ENCODE results near the gene CYP19A1.
"Not testable (repeated sequence)": the region's sequence is repeated elsewhere in the genome, so short reads cannot be mapped to it uniquely, and the experiment has no call there.

The CYP19A1 gene

DNA sequence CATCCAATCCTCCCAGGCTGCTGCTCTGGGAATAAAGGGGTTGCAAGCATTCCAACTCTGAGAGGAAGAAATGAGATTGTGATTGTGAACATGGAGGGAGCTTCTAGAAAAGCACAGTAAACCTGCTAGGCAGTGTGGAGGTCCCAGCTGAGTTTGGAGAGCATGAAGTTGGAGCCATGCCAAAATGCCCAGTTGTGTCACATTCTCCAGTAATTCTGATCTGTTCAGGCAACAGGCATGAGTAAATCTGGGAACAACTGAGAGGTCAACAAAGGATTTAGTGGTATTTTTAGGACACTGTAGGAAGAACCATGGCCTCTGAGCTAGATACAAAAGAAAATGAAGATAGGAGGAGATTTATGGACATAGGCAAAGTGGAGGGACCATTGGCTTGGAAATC lies 74.7 kb downstream of the CYP19A1 start:
- no peak for DNase-seq

DNA sequence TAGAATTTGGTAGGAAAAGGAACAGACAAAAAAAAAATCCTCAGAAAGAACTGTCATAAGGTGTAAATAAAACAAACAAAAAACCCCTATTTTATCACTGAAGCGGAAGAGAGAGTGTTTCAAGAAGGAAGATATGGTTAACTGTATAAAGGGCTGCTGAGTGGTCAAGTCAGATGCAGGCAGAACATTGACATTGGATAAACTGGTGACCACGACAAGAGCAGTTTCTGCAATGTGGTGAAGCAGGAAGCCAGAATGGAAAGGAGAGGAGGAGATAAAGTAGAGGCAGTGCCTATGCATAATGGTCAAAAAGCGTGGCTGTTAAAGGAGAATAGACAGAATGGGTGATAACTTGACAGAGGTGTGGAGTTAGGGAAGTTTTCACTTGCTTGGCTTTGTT lies 75.3 kb downstream of the CYP19A1 start:
- no peak for DNase-seq

DNA sequence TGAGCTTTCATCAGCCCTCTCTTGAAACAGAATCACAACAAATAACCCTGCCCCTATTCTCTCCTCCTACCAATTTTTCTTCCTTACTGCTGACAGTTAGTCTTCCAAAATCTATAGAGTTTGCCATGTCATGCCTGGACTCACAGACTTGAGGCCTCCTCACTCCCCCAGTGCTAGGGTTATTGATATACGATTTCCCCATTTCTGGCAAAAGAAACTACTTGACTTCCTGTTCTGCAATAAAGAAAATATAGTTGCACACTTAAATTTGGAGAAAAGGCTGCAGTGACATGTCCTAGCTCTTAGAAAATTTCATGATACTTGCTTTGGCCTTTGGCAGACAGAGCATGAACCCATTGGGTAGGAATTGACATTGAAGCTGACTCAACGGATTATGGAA lies 75.9 kb downstream of the CYP19A1 start:
- DNase-seq = no peak

DNA sequence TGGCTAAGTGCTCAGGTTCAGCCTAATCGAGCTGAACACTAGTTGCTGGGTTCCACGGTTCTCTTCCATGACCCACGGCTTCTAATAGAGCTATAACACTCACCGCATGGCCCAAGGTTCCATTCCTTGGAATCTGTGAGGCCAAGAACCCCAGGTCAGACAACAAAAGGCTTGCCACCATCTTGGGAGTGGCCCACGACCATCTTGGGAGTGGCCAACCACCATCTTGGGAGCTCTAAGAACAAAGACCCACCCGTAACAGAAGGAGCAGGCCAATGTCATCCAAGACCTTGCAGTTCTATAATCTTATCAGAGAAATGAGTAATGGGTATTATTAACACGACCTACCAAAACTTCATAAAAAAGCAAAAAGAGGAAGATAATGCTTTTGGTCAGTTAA lies 77.3 kb downstream of the CYP19A1 start:
- DNase-seq = not testable (repeated sequence)

DNA sequence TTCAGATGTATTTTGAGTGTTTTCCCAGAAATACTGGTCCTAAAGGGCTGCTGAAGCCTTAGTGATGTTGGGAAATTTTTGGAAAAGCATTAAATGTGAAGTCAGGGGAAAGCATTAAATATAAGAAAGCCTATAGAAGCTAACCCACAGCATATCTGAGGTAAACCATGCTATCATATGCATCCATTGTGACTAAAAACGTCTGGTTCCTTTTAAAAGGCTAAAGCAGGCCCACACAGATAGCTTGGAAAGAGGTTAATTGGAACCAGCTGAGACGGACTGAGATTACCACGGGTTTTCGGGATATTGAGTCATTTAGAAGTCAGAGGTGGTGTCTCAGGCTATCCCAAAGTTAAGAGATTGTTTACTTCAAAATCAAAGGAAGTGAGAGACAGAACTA lies 78.2 kb downstream of the CYP19A1 start:
- DNase-seq = no peak

DNA sequence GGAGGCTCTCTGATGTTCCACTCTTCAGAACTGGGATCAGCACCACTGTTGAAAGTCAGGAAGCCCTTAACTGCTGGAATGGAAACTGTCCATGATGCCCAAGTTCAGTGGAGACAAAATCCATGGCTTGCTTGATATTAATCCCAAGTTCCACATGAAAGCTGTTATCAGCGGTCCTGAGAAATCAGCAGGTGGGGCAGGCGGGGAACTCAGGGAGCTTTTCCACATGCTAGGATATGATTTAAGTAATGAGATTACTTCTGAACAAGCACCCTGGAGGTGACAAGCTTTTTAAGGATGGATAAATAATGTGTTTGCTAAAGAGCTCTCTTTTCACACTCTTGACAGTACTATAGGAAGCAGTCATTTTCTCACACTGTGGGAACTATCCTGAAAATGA lies 82.9 kb downstream of the CYP19A1 start:
- no peak for DNase-seq

DNA sequence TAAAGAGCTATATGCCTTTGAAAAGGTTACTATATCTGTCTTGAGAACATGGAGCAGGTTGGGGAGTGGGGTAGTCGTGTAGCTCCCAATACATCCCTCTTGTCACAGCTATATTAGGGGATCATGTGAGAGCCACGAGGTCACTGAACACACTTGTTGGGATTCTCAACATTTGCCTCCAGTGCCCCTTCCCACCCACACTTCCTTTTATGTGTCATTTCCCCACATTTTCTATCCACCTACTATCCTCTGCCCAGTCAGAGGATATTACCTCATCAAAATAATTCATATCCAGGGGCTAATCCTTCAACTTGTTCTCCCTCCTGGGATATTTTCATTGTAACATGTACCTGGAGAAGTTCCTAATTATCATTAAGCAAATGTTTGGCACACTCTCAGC lies 85.0 kb downstream of the CYP19A1 start:
- DNase-seq = no peak

DNA sequence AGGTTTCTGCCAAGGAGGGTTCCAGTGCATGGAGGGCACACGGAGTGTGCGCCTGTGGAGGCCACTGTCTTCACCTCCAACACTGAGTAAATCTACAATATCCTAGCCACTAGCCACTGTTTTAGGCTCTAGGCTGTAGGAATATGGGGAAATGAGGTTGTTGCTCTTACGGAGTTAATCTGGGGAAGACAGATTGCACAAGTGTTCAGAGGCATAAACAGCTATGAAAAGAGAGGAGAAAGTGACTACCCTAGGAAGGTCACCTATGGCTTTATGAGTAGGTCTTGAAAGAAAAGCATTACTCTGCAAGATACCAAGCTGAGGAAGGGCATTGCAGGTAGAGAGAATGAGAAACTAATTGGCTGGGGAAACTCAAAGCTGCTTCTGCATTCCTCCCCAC lies 85.7 kb downstream of the CYP19A1 start:
- no peak for DNase-seq

DNA sequence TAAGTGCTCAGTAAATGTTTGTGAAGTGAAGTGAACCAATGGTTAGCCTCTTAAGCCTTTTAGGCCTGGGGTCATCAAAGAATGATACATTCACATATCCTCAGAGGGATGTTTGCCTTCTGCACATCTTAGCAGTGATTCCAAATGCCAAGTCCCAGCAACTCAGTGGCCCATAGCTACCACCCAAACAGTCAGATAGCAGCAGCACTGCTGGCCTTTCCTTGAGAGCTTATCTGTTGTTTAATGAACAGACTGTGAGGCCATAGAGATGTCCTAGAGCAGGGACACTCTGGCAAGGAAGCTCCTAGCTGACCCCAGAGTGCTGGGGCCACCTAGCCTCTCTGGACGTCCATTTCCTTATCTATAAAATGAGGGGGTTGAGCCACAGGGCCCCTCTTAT lies 86.8 kb downstream of the CYP19A1 start:
- no peak for DNase-seq

DNA sequence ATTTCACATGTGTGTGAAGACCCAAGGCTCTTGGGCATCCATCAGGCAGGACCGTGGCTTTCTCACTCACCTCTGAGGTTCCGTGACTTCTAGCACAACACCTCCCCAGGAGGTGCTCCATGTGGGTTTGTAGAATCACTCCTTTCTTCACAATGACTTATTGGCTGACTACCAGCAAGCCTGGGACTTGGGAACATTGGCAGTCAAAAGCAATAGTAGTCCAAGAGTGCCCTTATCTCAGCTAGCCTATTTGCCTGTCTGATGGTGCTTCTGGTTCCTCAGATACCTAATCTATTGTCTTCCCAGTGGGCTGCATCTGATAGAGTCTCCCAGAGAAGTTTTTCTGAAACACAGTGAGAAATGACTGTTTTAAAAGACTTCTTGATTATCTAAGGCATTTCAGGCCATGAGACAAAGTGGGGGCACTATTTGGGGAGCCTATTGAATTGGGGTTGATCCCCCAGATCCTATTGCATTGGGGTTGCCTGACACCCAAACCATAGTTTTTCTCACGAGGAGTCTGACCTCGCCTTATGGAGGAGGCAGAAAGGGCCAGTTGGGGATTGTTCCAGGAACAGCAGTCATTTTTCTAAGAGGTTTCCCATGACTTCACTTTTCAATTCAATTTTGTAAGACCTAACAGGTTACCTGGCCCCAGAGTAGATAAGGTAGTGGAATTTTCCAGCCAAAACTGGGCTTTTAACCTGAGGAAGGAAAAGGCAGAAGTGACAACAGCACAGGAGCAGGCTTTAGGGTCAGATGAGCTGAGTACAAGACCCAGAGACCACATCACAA lies 88.0 kb downstream of the CYP19A1 start:
- DNase-seq = no peak

DNA sequence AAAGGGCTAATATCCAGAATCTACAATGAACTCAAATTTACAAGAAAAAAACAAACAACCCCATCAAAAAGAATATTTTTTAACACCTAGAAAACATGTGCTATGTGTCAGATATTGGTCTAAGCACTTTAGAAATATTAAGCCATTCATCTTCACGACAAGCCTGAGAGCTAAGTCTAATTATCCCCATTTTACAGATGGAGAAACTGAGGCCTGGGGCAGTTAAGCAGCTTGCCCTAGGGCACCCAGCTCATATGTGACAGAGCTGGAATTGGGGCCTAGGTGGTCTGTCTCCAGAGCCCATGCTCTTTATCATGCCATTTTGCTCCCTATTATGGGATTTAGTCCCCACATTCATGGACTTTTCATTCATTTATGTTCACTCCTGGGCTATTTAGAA lies 92.8 kb downstream of the CYP19A1 start:
- no peak for DNase-seq

DNA sequence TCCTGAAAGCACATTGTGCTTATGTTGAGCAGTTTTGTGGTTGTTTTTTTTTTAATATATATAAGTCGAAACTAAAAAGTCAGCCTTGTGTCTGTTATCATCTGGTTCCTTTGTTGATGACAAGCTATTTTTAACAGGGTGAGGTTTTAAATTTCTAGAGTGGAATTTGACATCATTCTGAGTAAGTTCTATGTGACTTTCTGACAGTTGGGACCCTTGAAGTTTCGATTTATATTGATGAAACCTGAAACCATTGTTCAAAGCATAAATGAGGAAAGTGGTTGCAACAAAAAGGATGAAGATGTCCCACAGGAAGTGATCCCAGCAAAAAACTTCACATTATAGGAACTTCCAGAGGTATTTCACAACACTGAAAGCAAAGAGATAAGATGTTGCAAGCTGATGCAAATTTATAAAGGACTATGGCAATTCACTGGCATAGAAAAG lies 94.0 kb downstream of the CYP19A1 start:
- DNase-seq = no peak

DNA sequence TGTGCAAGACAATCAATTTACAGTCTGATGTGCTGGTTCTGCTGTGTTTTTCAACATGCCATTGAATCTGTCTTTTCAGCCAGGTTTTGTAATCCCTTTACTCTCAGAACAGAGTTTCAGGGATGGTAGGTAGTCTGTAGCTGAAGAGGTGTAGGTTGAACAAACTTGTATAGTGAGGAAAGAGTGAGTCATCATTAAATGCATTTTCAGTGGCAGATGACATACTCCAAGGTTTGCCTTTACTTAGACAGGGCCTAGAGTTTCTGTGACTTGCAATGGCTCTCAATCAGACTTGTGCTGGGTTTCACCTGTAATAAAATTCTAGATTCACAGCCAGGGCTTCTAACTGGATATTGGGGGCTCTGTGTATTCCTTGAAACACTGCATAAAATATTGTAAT lies 94.6 kb downstream of the CYP19A1 start:
- no peak for DNase-seq

DNA sequence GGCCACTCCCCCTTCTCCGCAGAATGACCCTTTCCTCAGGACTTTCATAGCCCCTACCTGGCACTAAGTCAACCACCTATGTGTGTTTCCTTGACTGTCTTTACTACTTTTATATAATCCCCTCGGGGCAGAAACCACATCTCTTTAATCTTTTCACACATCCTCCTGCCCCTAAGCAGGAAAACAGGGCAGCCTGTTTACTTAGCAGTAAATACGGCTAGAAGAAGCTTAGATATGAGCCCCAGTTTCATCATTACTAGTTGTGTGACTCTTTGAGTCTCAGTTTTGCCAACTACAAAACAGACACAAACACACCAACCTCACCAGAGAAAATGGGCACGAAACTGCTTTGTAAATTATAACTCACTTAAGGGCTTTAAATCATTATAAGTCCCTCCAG lies 98.3 kb downstream of the CYP19A1 start:
- no peak for DNase-seq

DNA sequence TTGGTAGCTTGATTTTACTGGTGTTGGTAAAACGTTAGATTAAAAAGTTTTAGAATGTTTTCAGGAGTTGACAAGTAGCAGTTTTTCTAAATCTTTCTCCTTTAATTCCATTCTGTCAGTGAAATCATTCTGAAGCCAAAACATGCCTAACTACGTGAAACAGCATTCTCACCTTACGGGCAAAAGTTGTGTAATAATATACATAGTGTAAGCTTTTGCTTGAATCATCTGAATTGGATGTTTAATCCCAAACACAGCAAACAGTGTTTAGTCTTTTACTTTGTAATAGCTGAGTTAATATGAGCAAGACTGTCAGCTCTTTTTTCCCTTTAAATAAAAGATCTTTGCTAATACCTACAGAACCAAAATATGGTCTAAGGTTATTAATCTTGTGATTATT lies 100.6 kb downstream of the CYP19A1 start:
- no peak for DNase-seq

DNA sequence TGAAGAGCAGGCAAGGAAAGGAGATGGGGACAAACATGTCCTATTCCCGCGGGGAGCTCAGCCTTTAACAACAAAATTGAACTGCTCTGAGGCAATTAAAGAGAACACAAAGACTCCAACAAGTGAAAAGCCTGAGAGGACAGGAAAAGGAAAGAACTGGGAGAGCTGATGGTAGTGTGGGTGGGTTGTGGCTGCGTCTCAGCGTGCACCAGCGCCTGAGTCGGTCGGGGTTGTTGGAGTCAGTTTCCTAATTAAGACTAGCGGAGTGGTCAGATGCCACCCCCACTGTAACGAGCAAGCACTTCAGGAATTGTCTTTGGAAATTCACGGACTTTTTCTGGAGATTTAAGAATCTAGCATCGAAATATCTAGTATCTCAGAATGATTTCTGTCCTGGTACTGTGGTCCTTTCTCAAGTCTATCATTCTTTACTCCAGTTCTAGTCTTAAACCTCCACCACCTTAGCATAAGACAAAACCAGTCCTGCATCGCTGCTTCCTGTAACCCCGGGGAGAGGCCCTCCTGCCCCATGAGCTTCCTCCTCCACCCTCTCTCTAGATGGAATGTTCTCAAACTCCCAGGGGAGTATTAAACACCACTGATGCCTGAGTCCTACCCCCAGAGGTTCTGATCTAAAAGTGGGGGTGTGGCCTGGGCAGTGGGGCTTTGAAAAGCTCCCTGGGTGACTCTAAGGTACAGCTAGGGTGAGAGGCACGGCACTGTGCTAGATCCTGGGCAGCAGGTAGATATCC lies 104.0 kb downstream of the CYP19A1 start:
- no peak for DNase-seq

DNA sequence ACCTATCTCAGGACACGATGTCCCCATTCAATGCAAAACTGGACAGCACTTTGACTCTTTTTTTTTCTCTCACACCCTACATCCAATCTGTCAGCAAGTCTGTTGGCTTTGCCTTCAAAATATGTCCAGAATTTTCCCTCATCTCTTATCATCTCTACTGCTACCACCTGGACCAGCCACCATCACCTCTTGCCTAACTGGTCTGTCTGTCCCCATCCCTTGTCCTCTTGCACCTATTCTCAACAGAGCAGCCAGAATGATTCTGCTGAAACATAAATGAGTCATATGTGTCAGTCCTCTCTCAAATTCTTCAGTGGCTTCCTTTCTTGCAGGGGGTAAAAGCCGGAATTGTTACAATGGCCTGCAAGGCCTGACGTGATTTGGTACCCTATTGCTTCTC lies 105.8 kb downstream of the CYP19A1 start:
- DNase-seq = no peak

DNA sequence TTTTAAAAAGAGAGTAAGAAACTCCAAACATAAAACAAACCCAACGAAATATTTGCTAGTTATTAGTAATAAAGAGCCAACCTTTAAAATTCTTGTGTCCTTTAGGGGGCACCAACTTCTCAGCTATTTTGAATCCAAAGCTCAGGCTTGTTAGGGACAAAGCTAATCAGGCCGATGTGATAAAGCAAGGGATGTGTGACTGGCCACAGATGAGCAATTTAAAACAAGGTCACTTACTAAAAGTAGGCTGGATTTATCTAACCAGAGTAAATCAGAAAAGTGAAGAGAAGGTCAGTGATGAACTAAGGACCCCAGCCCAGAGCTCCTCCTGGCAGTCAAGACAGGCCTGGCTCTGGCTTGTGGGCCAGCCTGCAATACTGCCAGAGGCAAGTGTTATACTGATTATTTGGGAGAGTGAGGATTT lies 108.5 kb downstream of the CYP19A1 start:
- DNase-seq = peak in 4 of 56 donors; percentile 7 to 35 (median 12)

DNA sequence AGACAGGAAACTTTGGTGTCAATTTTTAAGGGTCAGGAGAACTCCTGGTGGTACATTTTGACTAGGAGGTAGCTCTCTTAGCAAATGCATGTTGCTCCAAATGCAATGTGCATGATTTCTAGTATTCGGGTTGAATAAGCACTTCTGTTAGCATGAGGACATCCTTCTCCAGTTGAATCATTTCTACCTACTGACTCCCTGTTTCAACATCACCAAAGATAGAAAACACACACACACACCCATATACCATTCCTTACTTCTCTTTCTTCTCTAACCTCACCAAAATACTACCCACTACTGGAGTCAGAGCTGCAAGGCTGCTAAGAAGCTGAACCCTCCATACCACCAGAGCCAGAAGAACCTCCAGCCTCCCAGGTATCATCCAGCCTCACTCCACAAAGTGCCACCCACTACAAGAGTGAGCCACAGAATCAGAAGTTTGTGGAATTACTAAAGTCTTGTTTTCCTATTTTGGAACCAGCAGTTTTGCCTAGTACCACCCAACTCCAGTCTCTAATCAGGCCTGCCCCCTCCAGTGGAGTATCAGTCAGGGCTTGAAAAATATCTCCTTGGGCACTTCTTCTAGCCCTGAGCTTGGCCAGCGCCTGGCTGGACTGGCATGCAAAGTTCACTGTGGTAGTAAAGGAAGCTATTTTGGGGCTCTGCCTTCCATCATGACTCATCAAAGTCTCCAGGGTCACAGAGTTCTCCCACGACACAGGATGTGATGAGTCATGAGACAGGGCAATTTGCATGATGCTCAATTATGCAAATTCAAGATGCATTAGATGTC lies 110.3 kb downstream of the CYP19A1 start:
- DNase-seq = peak in 5 of 56 donors; percentile 6 to 67 (median 17)

DNA sequence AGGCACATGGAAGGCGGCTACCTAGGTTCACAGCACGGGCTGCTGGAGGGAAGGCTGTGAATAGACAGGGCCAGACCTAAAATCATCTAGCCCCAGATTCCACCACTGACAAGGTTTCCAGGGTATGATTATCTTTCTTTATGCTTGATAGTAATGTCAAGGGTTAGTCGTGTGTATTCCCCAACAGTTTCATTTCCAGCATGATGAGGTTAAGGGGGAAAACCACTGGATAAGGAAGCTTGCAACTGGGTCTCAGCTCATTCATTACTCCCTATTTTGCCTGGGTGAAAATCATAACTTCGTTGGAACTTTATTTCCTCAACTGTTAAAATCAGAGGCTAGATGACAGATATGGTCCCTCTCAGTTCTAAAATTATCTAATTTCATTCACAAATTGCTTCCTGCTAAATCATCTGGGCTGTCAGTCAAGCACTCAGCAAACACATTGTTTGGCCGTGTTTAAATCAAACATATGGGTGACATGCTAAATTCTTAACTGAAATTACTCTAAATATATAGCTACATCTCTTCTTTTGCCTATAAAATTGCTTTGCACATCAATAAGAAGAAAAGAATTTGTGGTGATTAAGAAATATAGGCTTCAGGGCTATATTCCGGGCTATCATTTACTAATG lies 111.7 kb downstream of the CYP19A1 start:
- DNase-seq = no peak

DNA sequence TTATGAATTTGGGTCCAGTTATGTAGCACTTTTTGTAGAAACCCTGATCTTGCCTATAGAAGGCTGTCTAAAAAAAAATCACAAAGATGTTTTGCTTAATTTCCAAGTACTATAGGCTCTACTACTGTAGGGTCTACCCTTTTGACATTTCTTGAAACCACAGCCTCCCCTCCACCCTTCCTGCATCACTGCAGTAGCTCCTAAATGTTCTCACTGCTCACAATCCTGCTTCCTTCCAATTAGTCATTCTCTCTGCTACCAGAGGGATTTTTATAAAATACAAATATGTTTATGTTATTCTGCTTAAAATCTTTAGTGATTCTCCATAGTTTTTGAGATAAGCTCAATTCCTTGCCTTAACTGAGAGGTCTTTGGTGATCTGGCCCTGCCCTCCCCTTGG lies 114.0 kb downstream of the CYP19A1 start:
- DNase-seq = no peak
